Measurements from ENCODE around the gene ALOX5. TPM values are rescaled to one million over a fixed set of nuclear protein-coding genes. Genes with fewer than 3 reads are reported as not detected.

Gene ALOX5
- total and polyA plus RNA-seq, 2 experiments from 2014 or later: 3.7 to 5.4 TPM

DNA sequence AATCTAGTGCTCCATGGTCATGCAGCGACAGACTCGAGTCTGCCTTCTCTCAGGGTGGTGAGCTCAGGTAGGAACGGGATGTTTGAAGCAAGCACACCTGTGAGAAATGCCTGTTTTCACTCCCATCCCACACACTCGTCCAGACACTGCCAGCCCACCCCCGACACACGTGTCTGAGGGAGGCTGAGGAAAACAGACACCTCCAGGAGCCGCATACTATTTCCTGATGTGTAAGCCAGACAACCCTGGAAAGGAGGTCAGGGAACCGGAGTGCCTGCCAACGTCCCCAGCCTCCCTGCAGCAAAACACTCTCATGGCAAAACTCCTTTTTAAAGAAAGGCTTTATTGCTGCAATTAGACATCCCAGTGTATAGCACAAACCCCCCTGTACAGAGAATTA is 80.2 kb downstream of the ALOX5 start:
- Histone ChIP-seq H3K4me3 (no peak overlapping the region), H2AFZ (no peak overlapping the region), H3K36me3 (ENCODE audit: insufficient read depth) (no peaks in the 10 kb centered on the region), H3F3A (replicated peaks; ENCODE audit: low read depth) (no peaks in the 10 kb centered on the region), H3K4me2 (no peak overlapping the region), H3K9me2 (ENCODE audit: insufficient read depth) (no peaks in the 10 kb centered on the region), H3K79me2 (replicated peaks; ENCODE audit: insufficient read depth) (no peaks in the 10 kb centered on the region), H3K4me1 (ENCODE audit: insufficient read depth) (no peaks in the 10 kb centered on the region), H3K27me3 (ENCODE audit: insufficient read depth) (no peaks in the 10 kb centered on the region), H3K27ac (ENCODE audit: low read depth) (no peak overlapping the region), H4K20me1 (replicated peaks; ENCODE audit: insufficient read depth) (no peaks in the 10 kb centered on the region)
- H3K9me3 Mint-ChIP-seq: no peaks in the 10 kb centered on the region
- TF ChIP-seq, protein P1, sequence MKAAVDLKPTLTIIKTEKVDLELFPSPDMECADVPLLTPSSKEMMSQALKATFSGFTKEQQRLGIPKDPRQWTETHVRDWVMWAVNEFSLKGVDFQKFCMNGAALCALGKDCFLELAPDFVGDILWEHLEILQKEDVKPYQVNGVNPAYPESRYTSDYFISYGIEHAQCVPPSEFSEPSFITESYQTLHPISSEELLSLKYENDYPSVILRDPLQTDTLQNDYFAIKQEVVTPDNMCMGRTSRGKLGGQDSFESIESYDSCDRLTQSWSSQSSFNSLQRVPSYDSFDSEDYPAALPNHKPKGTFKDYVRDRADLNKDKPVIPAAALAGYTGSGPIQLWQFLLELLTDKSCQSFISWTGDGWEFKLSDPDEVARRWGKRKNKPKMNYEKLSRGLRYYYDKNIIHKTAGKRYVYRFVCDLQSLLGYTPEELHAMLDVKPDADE (IDR thresholded peaks at IDR 0.05): no peak
- no peak for TF ChIP-seq ZNF114 (CRISPR knock-in tag; IDR thresholded peaks at IDR 0.05)
- no peak for TF ChIP-seq EZH2phosphoT487 (IDR thresholded peaks at IDR 0.05; ENCODE audit: unreplicated experiment)
- TF ChIP-seq NANOG (IDR thresholded peaks at IDR 0.05; ENCODE audit: borderline replicate concordance): no peak
- TF ChIP-seq, protein P2, sequence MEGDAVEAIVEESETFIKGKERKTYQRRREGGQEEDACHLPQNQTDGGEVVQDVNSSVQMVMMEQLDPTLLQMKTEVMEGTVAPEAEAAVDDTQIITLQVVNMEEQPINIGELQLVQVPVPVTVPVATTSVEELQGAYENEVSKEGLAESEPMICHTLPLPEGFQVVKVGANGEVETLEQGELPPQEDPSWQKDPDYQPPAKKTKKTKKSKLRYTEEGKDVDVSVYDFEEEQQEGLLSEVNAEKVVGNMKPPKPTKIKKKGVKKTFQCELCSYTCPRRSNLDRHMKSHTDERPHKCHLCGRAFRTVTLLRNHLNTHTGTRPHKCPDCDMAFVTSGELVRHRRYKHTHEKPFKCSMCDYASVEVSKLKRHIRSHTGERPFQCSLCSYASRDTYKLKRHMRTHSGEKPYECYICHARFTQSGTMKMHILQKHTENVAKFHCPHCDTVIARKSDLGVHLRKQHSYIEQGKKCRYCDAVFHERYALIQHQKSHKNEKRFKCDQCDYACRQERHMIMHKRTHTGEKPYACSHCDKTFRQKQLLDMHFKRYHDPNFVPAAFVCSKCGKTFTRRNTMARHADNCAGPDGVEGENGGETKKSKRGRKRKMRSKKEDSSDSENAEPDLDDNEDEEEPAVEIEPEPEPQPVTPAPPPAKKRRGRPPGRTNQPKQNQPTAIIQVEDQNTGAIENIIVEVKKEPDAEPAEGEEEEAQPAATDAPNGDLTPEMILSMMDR (conservative IDR thresholded peaks at IDR 0.05; ENCODE audit: low read depth in 2 of 2): no peak
- no peak for TF ChIP-seq POLR2AphosphoS5 (IDR thresholded peaks at IDR 0.05; ENCODE audit: low read depth)
- no peak for TF ChIP-seq JUNB (IDR thresholded peaks at IDR 0.05; ENCODE audit: unreplicated experiment)
- no peak for TF ChIP-seq ZNF331 (CRISPR knock-in tag; IDR thresholded peaks at IDR 0.05; ENCODE audit: low read depth)
- TF ChIP-seq STAT1 (IDR thresholded peaks at IDR 0.05; ENCODE audit: unreplicated experiment): no peak
- TF ChIP-seq CREB1 (CRISPR knock-in tag; IDR thresholded peaks at IDR 0.05; ENCODE audit: low read depth): no peak
- no peak for TF ChIP-seq EZH2 (IDR thresholded peaks at IDR 0.05; ENCODE audit: low read depth, unreplicated experiment)
- TF ChIP-seq, protein P3, sequence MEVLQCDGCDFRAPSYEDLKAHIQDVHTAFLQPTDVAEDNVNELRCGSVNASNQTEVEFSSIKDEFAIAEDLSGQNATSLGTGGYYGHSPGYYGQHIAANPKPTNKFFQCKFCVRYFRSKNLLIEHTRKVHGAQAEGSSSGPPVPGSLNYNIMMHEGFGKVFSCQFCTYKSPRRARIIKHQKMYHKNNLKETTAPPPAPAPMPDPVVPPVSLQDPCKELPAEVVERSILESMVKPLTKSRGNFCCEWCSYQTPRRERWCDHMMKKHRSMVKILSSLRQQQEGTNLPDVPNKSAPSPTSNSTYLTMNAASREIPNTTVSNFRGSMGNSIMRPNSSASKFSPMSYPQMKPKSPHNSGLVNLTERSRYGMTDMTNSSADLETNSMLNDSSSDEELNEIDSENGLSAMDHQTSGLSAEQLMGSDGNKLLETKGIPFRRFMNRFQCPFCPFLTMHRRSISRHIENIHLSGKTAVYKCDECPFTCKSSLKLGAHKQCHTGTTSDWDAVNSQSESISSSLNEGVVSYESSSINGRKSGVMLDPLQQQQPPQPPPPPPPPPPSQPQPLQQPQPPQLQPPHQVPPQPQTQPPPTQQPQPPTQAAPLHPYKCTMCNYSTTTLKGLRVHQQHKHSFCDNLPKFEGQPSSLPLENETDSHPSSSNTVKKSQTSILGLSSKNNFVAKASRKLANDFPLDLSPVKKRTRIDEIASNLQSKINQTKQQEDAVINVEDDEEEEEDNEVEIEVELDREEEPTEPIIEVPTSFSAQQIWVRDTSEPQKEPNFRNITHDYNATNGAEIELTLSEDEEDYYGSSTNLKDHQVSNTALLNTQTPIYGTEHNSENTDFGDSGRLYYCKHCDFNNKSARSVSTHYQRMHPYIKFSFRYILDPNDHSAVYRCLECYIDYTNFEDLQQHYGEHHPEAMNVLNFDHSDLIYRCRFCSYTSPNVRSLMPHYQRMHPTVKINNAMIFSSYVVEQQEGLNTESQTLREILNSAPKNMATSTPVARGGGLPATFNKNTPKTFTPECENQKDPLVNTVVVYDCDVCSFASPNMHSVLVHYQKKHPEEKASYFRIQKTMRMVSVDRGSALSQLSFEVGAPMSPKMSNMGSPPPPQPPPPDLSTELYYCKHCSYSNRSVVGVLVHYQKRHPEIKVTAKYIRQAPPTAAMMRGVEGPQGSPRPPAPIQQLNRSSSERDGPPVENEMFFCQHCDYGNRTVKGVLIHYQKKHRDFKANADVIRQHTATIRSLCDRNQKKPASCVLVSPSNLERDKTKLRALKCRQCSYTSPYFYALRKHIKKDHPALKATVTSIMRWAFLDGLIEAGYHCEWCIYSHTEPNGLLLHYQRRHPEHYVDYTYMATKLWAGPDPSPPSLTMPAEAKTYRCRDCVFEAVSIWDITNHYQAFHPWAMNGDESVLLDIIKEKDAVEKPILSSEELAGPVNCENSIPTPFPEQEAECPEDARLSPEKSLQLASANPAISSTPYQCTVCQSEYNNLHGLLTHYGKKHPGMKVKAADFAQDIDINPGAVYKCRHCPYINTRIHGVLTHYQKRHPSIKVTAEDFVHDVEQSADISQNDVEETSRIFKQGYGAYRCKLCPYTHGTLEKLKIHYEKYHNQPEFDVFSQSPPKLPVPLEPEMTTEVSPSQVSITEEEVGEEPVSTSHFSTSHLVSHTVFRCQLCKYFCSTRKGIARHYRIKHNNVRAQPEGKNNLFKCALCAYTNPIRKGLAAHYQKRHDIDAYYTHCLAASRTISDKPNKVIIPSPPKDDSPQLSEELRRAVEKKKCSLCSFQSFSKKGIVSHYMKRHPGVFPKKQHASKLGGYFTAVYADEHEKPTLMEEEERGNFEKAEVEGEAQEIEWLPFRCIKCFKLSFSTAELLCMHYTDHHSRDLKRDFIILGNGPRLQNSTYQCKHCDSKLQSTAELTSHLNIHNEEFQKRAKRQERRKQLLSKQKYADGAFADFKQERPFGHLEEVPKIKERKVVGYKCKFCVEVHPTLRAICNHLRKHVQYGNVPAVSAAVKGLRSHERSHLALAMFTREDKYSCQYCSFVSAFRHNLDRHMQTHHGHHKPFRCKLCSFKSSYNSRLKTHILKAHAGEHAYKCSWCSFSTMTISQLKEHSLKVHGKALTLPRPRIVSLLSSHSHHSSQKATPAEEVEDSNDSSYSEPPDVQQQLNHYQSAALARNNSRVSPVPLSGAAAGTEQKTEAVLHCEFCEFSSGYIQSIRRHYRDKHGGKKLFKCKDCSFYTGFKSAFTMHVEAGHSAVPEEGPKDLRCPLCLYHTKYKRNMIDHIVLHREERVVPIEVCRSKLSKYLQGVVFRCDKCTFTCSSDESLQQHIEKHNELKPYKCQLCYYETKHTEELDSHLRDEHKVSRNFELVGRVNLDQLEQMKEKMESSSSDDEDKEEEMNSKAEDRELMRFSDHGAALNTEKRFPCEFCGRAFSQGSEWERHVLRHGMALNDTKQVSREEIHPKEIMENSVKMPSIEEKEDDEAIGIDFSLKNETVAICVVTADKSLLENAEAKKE (CRISPR knock-in tag; IDR thresholded peaks at IDR 0.05): no peak
- TF ChIP-seq, protein P4, sequence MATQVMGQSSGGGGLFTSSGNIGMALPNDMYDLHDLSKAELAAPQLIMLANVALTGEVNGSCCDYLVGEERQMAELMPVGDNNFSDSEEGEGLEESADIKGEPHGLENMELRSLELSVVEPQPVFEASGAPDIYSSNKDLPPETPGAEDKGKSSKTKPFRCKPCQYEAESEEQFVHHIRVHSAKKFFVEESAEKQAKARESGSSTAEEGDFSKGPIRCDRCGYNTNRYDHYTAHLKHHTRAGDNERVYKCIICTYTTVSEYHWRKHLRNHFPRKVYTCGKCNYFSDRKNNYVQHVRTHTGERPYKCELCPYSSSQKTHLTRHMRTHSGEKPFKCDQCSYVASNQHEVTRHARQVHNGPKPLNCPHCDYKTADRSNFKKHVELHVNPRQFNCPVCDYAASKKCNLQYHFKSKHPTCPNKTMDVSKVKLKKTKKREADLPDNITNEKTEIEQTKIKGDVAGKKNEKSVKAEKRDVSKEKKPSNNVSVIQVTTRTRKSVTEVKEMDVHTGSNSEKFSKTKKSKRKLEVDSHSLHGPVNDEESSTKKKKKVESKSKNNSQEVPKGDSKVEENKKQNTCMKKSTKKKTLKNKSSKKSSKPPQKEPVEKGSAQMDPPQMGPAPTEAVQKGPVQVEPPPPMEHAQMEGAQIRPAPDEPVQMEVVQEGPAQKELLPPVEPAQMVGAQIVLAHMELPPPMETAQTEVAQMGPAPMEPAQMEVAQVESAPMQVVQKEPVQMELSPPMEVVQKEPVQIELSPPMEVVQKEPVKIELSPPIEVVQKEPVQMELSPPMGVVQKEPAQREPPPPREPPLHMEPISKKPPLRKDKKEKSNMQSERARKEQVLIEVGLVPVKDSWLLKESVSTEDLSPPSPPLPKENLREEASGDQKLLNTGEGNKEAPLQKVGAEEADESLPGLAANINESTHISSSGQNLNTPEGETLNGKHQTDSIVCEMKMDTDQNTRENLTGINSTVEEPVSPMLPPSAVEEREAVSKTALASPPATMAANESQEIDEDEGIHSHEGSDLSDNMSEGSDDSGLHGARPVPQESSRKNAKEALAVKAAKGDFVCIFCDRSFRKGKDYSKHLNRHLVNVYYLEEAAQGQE (IDR thresholded peaks at IDR 0.05; ENCODE audit: unreplicated experiment): no peak
- H3K4me3 Mint-ChIP-seq: no peak overlapping the region
- no peaks in the 10 kb centered on the region for H3K4me1 Mint-ChIP-seq
- ATAC-seq: no peak
- peaks cover 5% of the 10 kb centered on the region; the same call in 1 of the 3 replicates for H3K36me3 Mint-ChIP-seq (ENCODE audit: low read depth)
- DNase-seq (ENCODE audit: low spot score): no peak
- H3K27ac Mint-ChIP-seq: no peak overlapping the region
- peaks cover 4% of the 10 kb centered on the region for H3K27me3 Mint-ChIP-seq (ENCODE audit: insufficient read depth, low read depth, poor library complexity)

Measured in GM23338 (cell line).